Parathyroid adenoma (tissue), 2 donors: ENCODE measurements around the gene SAMD4A.

Experiments
- H2AFZ ChIP-seq: fragments of 300-600 bp; sonication (generic); one replicate; pipeline ENCODE4 v1.7.0; 2017; ENCODE audit warnings: antibody characterized with exemption, mild to moderate bottlenecking
- H3K27ac ChIP-seq: fragments of 300-600 bp; sonication (generic); one replicate; pipeline ENCODE4 v1.7.0; 2017
- H3K27me3 ChIP-seq: fragments of 300-600 bp; sonication (generic); one replicate; pipeline ENCODE4 v1.7.0; 2017; ENCODE audit warnings: low read length; ENCODE audit not compliant: control insufficient read depth, insufficient read depth
- H3K36me3 ChIP-seq: fragments of 300-600 bp; sonication (generic); one replicate; pipeline ENCODE4 v1.7.0; 2017; ENCODE audit warnings: low read length; ENCODE audit not compliant: control insufficient read depth, insufficient read depth
- H3K4me1 ChIP-seq: fragments of 300-600 bp; sonication (generic); one replicate; pipeline ENCODE4 v1.7.0; 2017; ENCODE audit warnings: control low read depth
- H3K4me2 ChIP-seq: fragments of 300-600 bp; sonication (generic); one replicate; pipeline ENCODE4 v1.7.0; 2017; ENCODE audit warnings: low read length
- H3K4me3 ChIP-seq: fragments of 300-600 bp; sonication (generic); one replicate; pipeline ENCODE4 v1.7.0; 2017; ENCODE audit warnings: low read depth, low read length
- H3K79me2 ChIP-seq: fragments of 300-600 bp; sonication (generic); one replicate; pipeline ENCODE4 v1.7.0; 2017; ENCODE audit warnings: control low read depth
- H3K9ac ChIP-seq: fragments of 300-600 bp; sonication (generic); one replicate; pipeline ENCODE4 v1.7.0; 2017; ENCODE audit warnings: mild to moderate bottlenecking
- H3K9me3 ChIP-seq: fragments of 300-600 bp; sonication (generic); one replicate; pipeline ENCODE4 v1.7.0; 2017; ENCODE audit warnings: low read length; ENCODE audit not compliant: control insufficient read depth
- CTCF ChIP-seq: fragments of 300-600 bp; sonication (generic); IDR thresholded peaks from one replicate; pipeline ENCODE4 v1.7.0; 2017; ENCODE audit warnings: antibody characterized with exemption, mild to moderate bottlenecking
- donor health status: primary hyperparathyroidism.

SAMD4A gene

GRCh38 chr14:54734966-54735365 lies 168.0 kb downstream of the SAMD4A start:
- no peaks in the 10 kb centered on the region for H3K4me1 ChIP-seq
- no peak overlapping the region for H2AFZ ChIP-seq
- no peak overlapping the region for H3K4me2 ChIP-seq
- no peak for TF ChIP-seq CTCF
- no peak overlapping the region for H3K9ac ChIP-seq
- H3K27me3 ChIP-seq: no peaks in the 10 kb centered on the region
- no peaks in the 10 kb centered on the region for H3K9me3 ChIP-seq
- H3K79me2 ChIP-seq: no peaks in the 10 kb centered on the region
- H3K27ac ChIP-seq: no peak overlapping the region
- no peaks in the 10 kb centered on the region for H3K36me3 ChIP-seq
- no peak overlapping the region for H3K4me3 ChIP-seq

GRCh38 chr14:54735424-54735823 lies 168.5 kb downstream of the SAMD4A start:
- H3K27ac ChIP-seq: no peak overlapping the region
- no peaks in the 10 kb centered on the region for H3K4me1 ChIP-seq
- no peak overlapping the region for H2AFZ ChIP-seq
- H3K9me3 ChIP-seq: no peaks in the 10 kb centered on the region
- no peak for TF ChIP-seq CTCF
- no peak overlapping the region for H3K9ac ChIP-seq
- H3K36me3 ChIP-seq: no peaks in the 10 kb centered on the region
- H3K27me3 ChIP-seq: no peaks in the 10 kb centered on the region
- no peak overlapping the region for H3K4me2 ChIP-seq
- no peaks in the 10 kb centered on the region for H3K79me2 ChIP-seq
- H3K4me3 ChIP-seq: no peak overlapping the region

- H3K27ac ChIP-seq: no peak overlapping the region
- H3K4me1 ChIP-seq: no peaks in the 10 kb centered on the region
- H3K9me3 ChIP-seq: no peaks in the 10 kb centered on the region
Measured at GRCh38 chr14:54737132-54737711, 170.3 kb downstream of the SAMD4A start.

GRCh38 chr14:54738009-54738408 lies 171.1 kb downstream of the SAMD4A start:
- Histone ChIP-seq H3K9me3 (no peaks in the 10 kb centered on the region), H3K36me3 (no peaks in the 10 kb centered on the region), H3K9ac (no peak overlapping the region), H3K27ac (no peak overlapping the region), H2AFZ (no peak overlapping the region), H3K4me2 (no peak overlapping the region), H3K27me3 (no peaks in the 10 kb centered on the region), H3K4me1 (no peaks in the 10 kb centered on the region), H3K79me2 (no peaks in the 10 kb centered on the region), H3K4me3 (no peak overlapping the region)
- no peak for TF ChIP-seq CTCF

More at GRCh38 chr14:54737132-54737711, 170.3 kb downstream of the SAMD4A start:
- Histone ChIP-seq H3K36me3 (no peaks in the 10 kb centered on the region), H3K79me2 (no peaks in the 10 kb centered on the region), H3K9ac (no peak overlapping the region), H3K27me3 (no peaks in the 10 kb centered on the region), H2AFZ (no peak overlapping the region), H3K4me3 (no peak overlapping the region), H3K4me2 (no peak overlapping the region)
- TF ChIP-seq CTCF: no peak

- Histone ChIP-seq H3K9ac (no peak overlapping the region), H2AFZ (no peak overlapping the region), H3K27ac (no peak overlapping the region), H3K79me2 (no peaks in the 10 kb centered on the region), H3K36me3 (no peaks in the 10 kb centered on the region), H3K9me3 (no peaks in the 10 kb centered on the region), H3K4me3 (no peak overlapping the region), H3K27me3 (no peaks in the 10 kb centered on the region), H3K4me2 (no peak overlapping the region), H3K4me1 (no peaks in the 10 kb centered on the region)
- no peak for TF ChIP-seq CTCF
Measured at GRCh38 chr14:54739514-54739913, 172.6 kb downstream of the SAMD4A start.
